ENCODE results near the gene PRKG1.

The PRKG1 gene

GRCh38 chr10:52265131-52265926 is 1191.0 kb downstream of the PRKG1 start:
- DNase-seq (ENCODE audit: low read depth): no peak

GRCh38 chr10:52266858-52267257 is 1192.6 kb downstream of the PRKG1 start:
- no peak for DNase-seq (ENCODE audit: low read depth)

GRCh38 chr10:52268790-52269189 is 1194.5 kb downstream of the PRKG1 start:
- DNase-seq (ENCODE audit: low read depth): no peak

GRCh38 chr10:52269233-52269632 is 1194.9 kb downstream of the PRKG1 start:
- no peak for DNase-seq (ENCODE audit: low read depth)

GRCh38 chr10:52276163-52276562 is 1201.9 kb downstream of the PRKG1 start:
- DNase-seq (ENCODE audit: low read depth): no peak

GRCh38 chr10:52276986-52277385 is 1202.7 kb downstream of the PRKG1 start:
- DNase-seq (ENCODE audit: low read depth): no peak

- DNase-seq (ENCODE audit: low read depth): no peak
Measured at GRCh38 chr10:52279546-52279945, 1205.3 kb downstream of the PRKG1 start.

GRCh38 chr10:52280051-52280450 is 1205.8 kb downstream of the PRKG1 start:
- DNase-seq (ENCODE audit: low read depth): no peak

GRCh38 chr10:52283174-52283573 is 1208.9 kb downstream of the PRKG1 start:
- DNase-seq (ENCODE audit: low read depth): no peak

- DNase-seq (ENCODE audit: low read depth): no peak
Measured at GRCh38 chr10:52284416-52285013, 1210.2 kb downstream of the PRKG1 start.

GRCh38 chr10:52287866-52288265 is 1213.6 kb downstream of the PRKG1 start:
- no peak for DNase-seq (ENCODE audit: low read depth)

GRCh38 chr10:52297747-52298146 is 1223.5 kb downstream of the PRKG1 start:
- DNase-seq (ENCODE audit: low read depth): no peak

- no peak for DNase-seq (ENCODE audit: low read depth)
Measured at GRCh38 chr10:52300599-52301277, 1226.5 kb downstream of the PRKG1 start.

- no peak for DNase-seq (ENCODE audit: low read depth)
Measured at GRCh38 chr10:52308251-52309031, 1234.2 kb downstream of the PRKG1 start.

GRCh38 chr10:52312942-52313255 is 1238.6 kb downstream of the PRKG1 start:
- no peak for DNase-seq (ENCODE audit: low read depth)

- DNase-seq (ENCODE audit: low read depth): no peak
Measured at GRCh38 chr10:52313256-52313932, 1239.1 kb downstream of the PRKG1 start.

- DNase-seq (ENCODE audit: low read depth): no peak
Measured at GRCh38 chr10:52313933-52314821, 1239.9 kb downstream of the PRKG1 start, which contains the start of gene DKK1. Gene DKK1, plus strand, starts transcription at chr10:52314281. Its CDS starts 154 bp downstream, at chr10:52314435.

GRCh38 chr10:52314822-52315552 is 1240.7 kb downstream of the PRKG1 start:
- no peak for DNase-seq (ENCODE audit: low read depth)

- DNase-seq (ENCODE audit: low read depth): no peak
Measured at GRCh38 chr10:52316001-52316400, 1241.7 kb downstream of the PRKG1 start.

GRCh38 chr10:52316500-52316899 is 1242.2 kb downstream of the PRKG1 start:
- no peak for DNase-seq (ENCODE audit: low read depth)

All from stimulated activated CD4-positive, alpha-beta T cell treated with anti-CD3 and anti-CD28 coated beads, Interleukin-2, amount 100 ng/mL, for 4 hours (primary cell).